SK-N-SH treated with all-trans-retinoic acid at 6 μM for 48 hours (cell line): ENCODE measurements around the gene CIBAR2.

ENCODE experiments used
- ATAC-seq: fragments of 200-7000 bp; cut with Tn5 transposase; 3 replicates; pipeline ENCODE4 v1.9.1; 2020; ENCODE audit warnings: mild to moderate bottlenecking, moderate library complexity
- ARNTL ChIP-seq: fragments of 450-650 bp; formaldehyde crosslinking; IDR thresholded peaks from 2 replicates; pipeline ENCODE4 v1.5.0; 2020; ENCODE audit warnings: low read depth, mild to moderate bottlenecking, moderate library complexity, borderline replicate concordance
- CSDC2 ChIP-seq: fragments of 250-450 bp; sonication (Bioruptor Pico); IDR thresholded peaks from 2 replicates; pipeline ENCODE4 v1.5.0; 2020; ENCODE audit warnings: mild to moderate bottlenecking, moderate library complexity
- ESRRG ChIP-seq: fragments of 250-450 bp; sonication (Bioruptor Pico); IDR thresholded peaks from 2 replicates; pipeline ENCODE4 v1.6.1; 2021; ENCODE audit warnings: mild to moderate bottlenecking
- GLIS3 ChIP-seq: fragments of 250-450 bp; sonication (Bioruptor Pico); IDR thresholded peaks from 2 replicates; pipeline ENCODE4 v1.5.0; 2020; ENCODE audit warnings: mild to moderate bottlenecking, moderate library complexity
- ISL1 ChIP-seq: fragments of 250-450 bp; sonication (Bioruptor Pico); IDR thresholded peaks from 2 replicates; pipeline ENCODE4 v2.1.2; 2022; ENCODE audit warnings: mild to moderate bottlenecking, moderate library complexity
- OSR1 ChIP-seq: fragments of 250-450 bp; sonication (Bioruptor Pico); IDR thresholded peaks from 2 replicates; pipeline ENCODE4 v1.8.0; 2022; ENCODE audit warnings: moderate library complexity, mild to moderate bottlenecking, inconsistent platforms
- PPARA ChIP-seq: fragments of 250-450 bp; sonication (Bioruptor Pico); IDR thresholded peaks from 2 replicates; pipeline ENCODE4 v1.5.0; 2020; ENCODE audit warnings: mild to moderate bottlenecking, borderline replicate concordance
- RARB ChIP-seq: fragments of 250-450 bp; sonication (Bioruptor Pico); IDR thresholded peaks from 2 replicates; pipeline ENCODE4 v1.8.0; 2021; ENCODE audit warnings: mild to moderate bottlenecking, moderate library complexity
- SNAI2 ChIP-seq: fragments of 250-450 bp; sonication (Bioruptor Pico); IDR thresholded peaks from 2 replicates; pipeline ENCODE4 v1.5.0; 2020; ENCODE audit warnings: mild to moderate bottlenecking, moderate library complexity
- TCF4 ChIP-seq: fragments of 250-450 bp; sonication (Bioruptor Pico); IDR thresholded peaks from 2 replicates; pipeline ENCODE4 v1.8.0; 2021; ENCODE audit warnings: mild to moderate bottlenecking, moderate library complexity, borderline replicate concordance
- ZC3H10 ChIP-seq: fragments of 250-450 bp; sonication (Bioruptor Pico); IDR thresholded peaks from 2 replicates; pipeline ENCODE4 v1.5.1; 2021; ENCODE audit warnings: mild to moderate bottlenecking, moderate library complexity
- ZFP3 ChIP-seq: fragments of 250-450 bp; sonication (Bioruptor Pico); IDR thresholded peaks from 2 replicates; pipeline ENCODE4 v1.5.0; 2020; ENCODE audit warnings: mild to moderate bottlenecking, moderate library complexity
- ZFP30 ChIP-seq: fragments of 450-650 bp; formaldehyde crosslinking; IDR thresholded peaks from 2 replicates; pipeline ENCODE4 v1.5.0; 2022; ENCODE audit warnings: mild to moderate bottlenecking, moderate library complexity
- ZNF565 ChIP-seq: fragments of 450-650 bp; formaldehyde crosslinking; conservative IDR thresholded peaks from 2 replicates; pipeline ENCODE4 v1.5.0; 2020; ENCODE audit warnings: low read depth, mild to moderate bottlenecking, moderate library complexity
- ZNF70 ChIP-seq: fragments of 450-650 bp; formaldehyde crosslinking; IDR thresholded peaks from 2 replicates; pipeline ENCODE4 v1.5.0; 2020; ENCODE audit warnings: mild to moderate bottlenecking, moderate library complexity
- ZNF8 ChIP-seq: fragments of 450-650 bp; formaldehyde crosslinking; IDR thresholded peaks from 2 replicates; pipeline ENCODE4 v1.5.0; 2020; ENCODE audit warnings: mild to moderate bottlenecking, moderate library complexity
- TF ChIP-seq, protein P1 (sequence below): fragments of 250-450 bp; sonication (Bioruptor Pico); IDR thresholded peaks from 2 replicates; pipeline ENCODE4 v1.8.0; 2020; ENCODE audit warnings: mild to moderate bottlenecking, moderate library complexity, borderline replicate concordance
- TF ChIP-seq, protein P2 (sequence below): fragments of 250-450 bp; sonication (Bioruptor Pico); IDR thresholded peaks from 2 replicates; pipeline ENCODE4 v1.8.0; 2021; ENCODE audit warnings: low read depth, mild to moderate bottlenecking, moderate library complexity, borderline replicate concordance
- TF ChIP-seq, protein P3 (sequence below): fragments of 250-450 bp; sonication (Bioruptor Pico); IDR thresholded peaks from 2 replicates; pipeline ENCODE4 v1.5.0; 2020; ENCODE audit warnings: mild to moderate bottlenecking, moderate library complexity
- TF ChIP-seq, protein P4 (sequence below): fragments of 250-450 bp; sonication (Bioruptor Pico); IDR thresholded peaks from 2 replicates; pipeline ENCODE4 v1.5.1; 2021; ENCODE audit warnings: mild to moderate bottlenecking, moderate library complexity
- TF ChIP-seq, protein P5 (sequence below): fragments of 250-450 bp; sonication (Bioruptor Pico); IDR thresholded peaks from 2 replicates; pipeline ENCODE4 v1.5.1; 2020; ENCODE audit warnings: low read depth, mild to moderate bottlenecking, moderate library complexity

CIBAR2 gene

DNA sequence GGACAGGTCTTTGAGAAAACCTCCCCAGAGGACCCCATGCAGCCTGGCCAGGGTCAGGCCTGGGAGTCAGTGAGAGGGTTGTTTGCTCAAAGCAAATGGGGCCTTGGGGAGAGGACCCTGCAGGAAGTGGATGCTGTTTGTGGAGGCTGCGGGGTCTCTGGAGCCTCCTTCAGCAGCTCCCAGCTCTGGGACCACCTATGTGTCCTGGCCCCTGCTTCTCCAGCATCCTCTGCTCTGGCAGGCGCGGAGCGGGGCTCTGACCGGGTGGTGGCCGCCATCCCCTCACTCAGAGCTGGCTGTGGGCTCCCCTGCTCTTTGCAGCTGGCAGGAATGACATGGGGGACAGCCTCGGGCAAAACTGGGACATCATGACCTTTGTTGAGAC lies 29.8 kb upstream of the CIBAR2 start:
- ATAC-seq: no peak
- TF ChIP-seq ZNF8 (CRISPR knock-in tag) (no peak), CSDC2 (CRISPR knock-in tag) (no peak), ESRRG (CRISPR knock-in tag) (no peak), ZNF565 (no peak), TCF4 (CRISPR knock-in tag) (no peak), ZFP3 (CRISPR knock-in tag) (no peak), ARNTL (CRISPR knock-in tag) (no peak), GLIS3 (CRISPR knock-in tag) (no peak), ZNF70 (CRISPR knock-in tag) (no peak), PPARA (no peak), OSR1 (CRISPR knock-in tag) (no peak), SNAI2 (no peak), ZC3H10 (CRISPR knock-in tag) (no peak), ISL1 (CRISPR knock-in tag) (no peak), RARB (CRISPR knock-in tag) (no peak)
- TF ChIP-seq, protein P1, sequence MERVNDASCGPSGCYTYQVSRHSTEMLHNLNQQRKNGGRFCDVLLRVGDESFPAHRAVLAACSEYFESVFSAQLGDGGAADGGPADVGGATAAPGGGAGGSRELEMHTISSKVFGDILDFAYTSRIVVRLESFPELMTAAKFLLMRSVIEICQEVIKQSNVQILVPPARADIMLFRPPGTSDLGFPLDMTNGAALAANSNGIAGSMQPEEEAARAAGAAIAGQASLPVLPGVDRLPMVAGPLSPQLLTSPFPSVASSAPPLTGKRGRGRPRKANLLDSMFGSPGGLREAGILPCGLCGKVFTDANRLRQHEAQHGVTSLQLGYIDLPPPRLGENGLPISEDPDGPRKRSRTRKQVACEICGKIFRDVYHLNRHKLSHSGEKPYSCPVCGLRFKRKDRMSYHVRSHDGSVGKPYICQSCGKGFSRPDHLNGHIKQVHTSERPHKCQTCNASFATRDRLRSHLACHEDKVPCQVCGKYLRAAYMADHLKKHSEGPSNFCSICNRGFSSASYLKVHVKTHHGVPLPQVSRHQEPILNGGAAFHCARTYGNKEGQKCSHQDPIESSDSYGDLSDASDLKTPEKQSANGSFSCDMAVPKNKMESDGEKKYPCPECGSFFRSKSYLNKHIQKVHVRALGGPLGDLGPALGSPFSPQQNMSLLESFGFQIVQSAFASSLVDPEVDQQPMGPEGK (CRISPR knock-in tag): no peak
- TF ChIP-seq, protein P2, sequence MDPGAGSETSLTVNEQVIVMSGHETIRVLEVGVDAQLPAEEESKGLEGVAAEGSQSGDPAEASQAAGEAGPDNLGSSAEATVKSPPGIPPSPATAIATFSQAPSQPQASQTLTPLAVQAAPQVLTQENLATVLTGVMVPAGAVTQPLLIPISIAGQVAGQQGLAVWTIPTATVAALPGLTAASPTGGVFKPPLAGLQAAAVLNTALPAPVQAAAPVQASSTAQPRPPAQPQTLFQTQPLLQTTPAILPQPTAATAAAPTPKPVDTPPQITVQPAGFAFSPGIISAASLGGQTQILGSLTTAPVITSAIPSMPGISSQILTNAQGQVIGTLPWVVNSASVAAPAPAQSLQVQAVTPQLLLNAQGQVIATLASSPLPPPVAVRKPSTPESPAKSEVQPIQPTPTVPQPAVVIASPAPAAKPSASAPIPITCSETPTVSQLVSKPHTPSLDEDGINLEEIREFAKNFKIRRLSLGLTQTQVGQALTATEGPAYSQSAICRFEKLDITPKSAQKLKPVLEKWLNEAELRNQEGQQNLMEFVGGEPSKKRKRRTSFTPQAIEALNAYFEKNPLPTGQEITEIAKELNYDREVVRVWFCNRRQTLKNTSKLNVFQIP (CRISPR knock-in tag): no peak
- TF ChIP-seq, protein P3, sequence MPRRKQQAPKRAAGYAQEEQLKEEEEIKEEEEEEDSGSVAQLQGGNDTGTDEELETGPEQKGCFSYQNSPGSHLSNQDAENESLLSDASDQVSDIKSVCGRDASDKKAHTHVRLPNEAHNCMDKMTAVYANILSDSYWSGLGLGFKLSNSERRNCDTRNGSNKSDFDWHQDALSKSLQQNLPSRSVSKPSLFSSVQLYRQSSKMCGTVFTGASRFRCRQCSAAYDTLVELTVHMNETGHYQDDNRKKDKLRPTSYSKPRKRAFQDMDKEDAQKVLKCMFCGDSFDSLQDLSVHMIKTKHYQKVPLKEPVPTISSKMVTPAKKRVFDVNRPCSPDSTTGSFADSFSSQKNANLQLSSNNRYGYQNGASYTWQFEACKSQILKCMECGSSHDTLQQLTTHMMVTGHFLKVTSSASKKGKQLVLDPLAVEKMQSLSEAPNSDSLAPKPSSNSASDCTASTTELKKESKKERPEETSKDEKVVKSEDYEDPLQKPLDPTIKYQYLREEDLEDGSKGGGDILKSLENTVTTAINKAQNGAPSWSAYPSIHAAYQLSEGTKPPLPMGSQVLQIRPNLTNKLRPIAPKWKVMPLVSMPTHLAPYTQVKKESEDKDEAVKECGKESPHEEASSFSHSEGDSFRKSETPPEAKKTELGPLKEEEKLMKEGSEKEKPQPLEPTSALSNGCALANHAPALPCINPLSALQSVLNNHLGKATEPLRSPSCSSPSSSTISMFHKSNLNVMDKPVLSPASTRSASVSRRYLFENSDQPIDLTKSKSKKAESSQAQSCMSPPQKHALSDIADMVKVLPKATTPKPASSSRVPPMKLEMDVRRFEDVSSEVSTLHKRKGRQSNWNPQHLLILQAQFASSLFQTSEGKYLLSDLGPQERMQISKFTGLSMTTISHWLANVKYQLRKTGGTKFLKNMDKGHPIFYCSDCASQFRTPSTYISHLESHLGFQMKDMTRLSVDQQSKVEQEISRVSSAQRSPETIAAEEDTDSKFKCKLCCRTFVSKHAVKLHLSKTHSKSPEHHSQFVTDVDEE (CRISPR knock-in tag): no peak
- TF ChIP-seq, protein P4, sequence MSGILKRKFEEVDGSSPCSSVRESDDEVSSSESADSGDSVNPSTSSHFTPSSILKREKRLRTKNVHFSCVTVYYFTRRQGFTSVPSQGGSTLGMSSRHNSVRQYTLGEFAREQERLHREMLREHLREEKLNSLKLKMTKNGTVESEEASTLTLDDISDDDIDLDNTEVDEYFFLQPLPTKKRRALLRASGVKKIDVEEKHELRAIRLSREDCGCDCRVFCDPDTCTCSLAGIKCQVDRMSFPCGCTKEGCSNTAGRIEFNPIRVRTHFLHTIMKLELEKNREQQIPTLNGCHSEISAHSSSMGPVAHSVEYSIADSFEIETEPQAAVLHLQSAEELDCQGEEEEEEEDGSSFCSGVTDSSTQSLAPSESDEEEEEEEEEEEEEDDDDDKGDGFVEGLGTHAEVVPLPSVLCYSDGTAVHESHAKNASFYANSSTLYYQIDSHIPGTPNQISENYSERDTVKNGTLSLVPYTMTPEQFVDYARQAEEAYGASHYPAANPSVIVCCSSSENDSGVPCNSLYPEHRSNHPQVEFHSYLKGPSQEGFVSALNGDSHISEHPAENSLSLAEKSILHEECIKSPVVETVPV (CRISPR knock-in tag): no peak

DNA sequence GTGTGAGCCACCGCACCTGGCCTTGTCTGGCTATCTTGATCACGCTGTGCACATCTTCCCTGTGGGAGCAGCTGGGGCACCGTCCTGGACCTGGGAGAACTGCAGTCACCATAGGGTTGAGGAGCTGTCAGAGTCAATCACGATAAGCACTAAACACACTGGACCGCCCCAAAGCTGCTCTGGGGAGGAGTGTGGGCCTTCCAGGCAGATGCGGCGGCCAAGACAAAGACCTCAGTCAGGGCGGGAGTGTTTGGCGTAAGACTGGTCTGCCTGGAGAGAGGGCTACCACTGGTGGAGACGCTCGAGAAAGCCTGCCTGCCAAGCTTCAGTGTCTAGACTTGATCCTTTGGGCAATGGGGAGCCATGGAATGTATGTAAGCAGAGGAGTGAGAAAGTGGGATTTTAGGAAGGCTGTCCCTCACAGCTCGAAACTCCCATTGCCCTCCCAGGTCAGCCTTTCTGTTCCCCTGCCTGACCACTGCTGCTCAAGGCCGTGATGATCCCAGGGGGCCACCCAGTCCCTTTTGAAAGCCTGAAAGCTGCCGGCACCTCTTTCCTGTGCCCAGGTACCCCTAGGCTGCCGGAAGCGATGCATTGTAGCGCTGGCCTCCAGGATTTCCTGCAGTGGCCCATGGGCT lies 29.3 kb upstream of the CIBAR2 start:
- no peak for ATAC-seq

More for the DNA sequence above, 29.3 kb upstream of the CIBAR2 start:
- no peak for TF ChIP-seq ARNTL (CRISPR knock-in tag)
- TF ChIP-seq TCF4 (CRISPR knock-in tag): no peak
- TF ChIP-seq, protein P4 (CRISPR knock-in tag): no peak
- no peak for TF ChIP-seq ZFP30 (CRISPR knock-in tag)
- TF ChIP-seq, protein P1 (CRISPR knock-in tag): no peak
- TF ChIP-seq OSR1 (CRISPR knock-in tag): no peak
- TF ChIP-seq CSDC2 (CRISPR knock-in tag): no peak
- TF ChIP-seq, protein P5, sequence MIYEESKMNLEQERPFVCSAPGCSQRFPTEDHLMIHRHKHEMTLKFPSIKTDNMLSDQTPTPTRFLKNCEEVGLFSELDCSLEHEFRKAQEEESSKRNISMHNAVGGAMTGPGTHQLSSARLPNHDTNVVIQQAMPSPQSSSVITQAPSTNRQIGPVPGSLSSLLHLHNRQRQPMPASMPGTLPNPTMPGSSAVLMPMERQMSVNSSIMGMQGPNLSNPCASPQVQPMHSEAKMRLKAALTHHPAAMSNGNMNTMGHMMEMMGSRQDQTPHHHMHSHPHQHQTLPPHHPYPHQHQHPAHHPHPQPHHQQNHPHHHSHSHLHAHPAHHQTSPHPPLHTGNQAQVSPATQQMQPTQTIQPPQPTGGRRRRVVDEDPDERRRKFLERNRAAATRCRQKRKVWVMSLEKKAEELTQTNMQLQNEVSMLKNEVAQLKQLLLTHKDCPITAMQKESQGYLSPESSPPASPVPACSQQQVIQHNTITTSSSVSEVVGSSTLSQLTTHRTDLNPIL (CRISPR knock-in tag): no peak
- no peak for TF ChIP-seq ZNF8 (CRISPR knock-in tag)
- TF ChIP-seq, protein P2 (CRISPR knock-in tag): no peak
- TF ChIP-seq ZC3H10 (CRISPR knock-in tag): no peak
